ENCODE data around the gene GPR55.
A peak's percentile ranks its signal among the peaks of the same experiment; 100 is the strongest.

The GPR55 gene

DNA sequence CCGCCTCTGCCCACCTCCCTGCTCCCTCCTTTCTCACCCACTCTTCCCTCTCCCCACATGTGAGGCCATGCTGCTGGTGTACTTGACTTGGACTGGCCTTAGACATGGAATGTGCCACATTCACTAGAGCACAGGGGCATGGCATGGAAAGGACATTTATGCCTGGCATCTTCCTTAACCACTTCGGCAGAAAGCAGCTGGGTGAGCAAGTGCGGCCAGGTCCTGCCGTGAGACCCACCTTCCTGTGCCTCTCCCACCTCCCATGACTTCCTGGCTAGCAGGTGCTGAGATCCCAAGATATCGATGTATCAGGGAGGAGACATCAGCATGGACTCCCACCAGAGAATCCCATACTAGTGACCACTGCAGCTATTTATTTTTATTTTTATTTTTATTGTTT is 13.0 kb downstream of the GPR55 start:
- TF ChIP-seq, protein P1, sequence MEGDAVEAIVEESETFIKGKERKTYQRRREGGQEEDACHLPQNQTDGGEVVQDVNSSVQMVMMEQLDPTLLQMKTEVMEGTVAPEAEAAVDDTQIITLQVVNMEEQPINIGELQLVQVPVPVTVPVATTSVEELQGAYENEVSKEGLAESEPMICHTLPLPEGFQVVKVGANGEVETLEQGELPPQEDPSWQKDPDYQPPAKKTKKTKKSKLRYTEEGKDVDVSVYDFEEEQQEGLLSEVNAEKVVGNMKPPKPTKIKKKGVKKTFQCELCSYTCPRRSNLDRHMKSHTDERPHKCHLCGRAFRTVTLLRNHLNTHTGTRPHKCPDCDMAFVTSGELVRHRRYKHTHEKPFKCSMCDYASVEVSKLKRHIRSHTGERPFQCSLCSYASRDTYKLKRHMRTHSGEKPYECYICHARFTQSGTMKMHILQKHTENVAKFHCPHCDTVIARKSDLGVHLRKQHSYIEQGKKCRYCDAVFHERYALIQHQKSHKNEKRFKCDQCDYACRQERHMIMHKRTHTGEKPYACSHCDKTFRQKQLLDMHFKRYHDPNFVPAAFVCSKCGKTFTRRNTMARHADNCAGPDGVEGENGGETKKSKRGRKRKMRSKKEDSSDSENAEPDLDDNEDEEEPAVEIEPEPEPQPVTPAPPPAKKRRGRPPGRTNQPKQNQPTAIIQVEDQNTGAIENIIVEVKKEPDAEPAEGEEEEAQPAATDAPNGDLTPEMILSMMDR (IDR thresholded peaks at IDR 0.05; ENCODE audit: control insufficient read depth, insufficient read depth, low read depth, low read length, missing control alignments) = no peak
- DNase-seq (ENCODE audit: low read depth) = no peak
- H3K4me3 ChIP-seq (ENCODE audit: control insufficient read depth, low read depth, low read length) = no peak overlapping the region

DNA sequence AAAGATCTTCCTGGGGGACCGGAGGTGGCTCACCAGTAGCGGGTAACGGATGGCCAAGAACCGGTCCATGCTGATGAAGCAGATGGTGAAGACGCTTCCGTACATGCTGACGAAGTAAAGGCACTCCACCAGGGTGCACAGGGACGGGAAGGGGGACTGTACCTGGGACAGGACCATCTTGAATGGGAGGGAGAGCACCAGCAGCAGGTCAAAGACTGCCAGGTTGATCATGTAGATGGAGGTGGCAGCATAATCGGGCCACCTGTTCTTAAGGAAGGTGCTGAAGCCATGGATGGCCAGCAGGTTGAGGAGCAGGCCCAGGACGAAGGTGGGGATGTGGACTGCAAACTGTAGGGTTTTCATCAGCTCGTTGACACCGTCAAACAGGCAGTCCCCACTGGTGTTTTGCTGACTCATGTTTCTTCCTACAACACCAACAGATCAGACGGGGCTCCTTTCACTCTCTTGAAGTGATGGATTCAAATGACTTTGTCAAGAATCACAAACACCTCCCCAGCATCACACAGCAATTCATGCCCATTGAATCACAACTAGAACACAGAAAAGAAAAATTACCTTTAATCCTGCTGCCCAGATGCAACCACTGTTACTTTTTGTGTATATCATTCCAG is 14.4 kb downstream of the GPR55 start:
- no peak for DNase-seq (ENCODE audit: low read depth)
- H3K4me3 ChIP-seq (ENCODE audit: control insufficient read depth, low read depth, low read length) = no peak overlapping the region
- TF ChIP-seq, protein P1 (IDR thresholded peaks at IDR 0.05; ENCODE audit: control insufficient read depth, insufficient read depth, low read depth, low read length, missing control alignments) = no peak

DNA sequence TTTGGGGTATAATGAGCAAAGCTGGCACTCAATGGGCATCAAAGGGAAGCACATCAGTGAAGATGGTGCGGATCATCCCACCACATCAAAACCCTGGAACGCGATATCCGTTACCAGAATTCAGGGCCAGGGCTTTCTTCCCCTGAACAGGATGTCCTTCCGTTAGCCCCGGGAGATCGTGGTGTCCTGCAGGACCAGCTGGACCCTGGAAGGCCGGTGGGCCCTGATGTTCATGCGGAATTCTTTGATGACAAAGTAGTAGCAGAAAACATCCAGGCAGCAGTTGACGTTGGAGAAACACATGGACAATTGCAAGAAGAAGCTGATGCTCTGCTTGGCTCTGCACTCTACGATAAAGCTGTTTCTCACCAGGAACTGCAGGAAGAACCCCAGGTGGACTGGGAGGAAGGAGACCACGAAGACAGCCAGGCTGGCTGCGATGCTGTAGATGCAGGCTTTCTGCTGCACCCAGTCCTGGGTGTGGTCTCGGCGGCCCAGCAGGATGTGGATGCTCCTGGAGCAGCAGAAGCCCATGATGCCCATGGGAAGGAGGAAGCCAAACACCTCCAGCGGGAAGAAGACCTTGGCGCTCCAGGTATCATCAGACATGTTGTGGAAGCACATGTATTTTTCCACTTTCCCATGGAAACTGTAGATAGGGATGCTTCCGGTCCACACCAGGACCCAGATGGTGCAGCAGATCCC is 15.0 kb downstream of the GPR55 start:
- TF ChIP-seq, protein P1 (IDR thresholded peaks at IDR 0.05; ENCODE audit: control insufficient read depth, insufficient read depth, low read depth, low read length, missing control alignments) = no peak
- no peak overlapping the region for H3K4me3 ChIP-seq (ENCODE audit: control insufficient read depth, low read depth, low read length)
- DNase-seq (ENCODE audit: low read depth) = no peak

DNA sequence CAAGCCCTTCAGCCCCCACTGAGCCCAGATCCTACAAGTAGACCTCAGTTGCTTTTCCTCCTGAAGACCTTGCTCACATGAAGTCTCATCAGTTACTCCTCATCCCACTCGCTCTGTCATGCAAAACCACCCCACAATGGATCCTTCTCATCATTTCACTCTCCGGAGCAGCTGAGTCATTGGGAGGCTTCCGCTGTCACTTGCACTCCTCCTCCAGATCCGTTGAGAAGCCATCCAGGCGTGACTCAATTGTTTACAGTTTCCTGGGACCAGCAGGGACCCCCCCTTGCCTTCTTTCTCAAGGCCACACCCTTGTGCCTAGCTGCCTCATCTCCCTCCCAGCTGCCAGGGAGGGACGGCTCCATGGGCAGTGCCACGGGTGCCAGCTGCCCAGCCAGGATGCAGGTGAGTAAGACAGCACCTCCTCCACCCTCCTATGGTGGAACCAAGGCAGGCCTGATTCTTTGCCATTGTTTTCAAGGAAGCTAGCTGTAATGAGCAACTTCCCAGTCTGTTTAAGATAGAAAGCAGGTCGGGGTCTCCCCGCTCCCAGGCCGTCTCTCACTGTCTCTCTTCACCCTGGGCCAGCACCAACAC is 16.3 kb downstream of the GPR55 start:
- TF ChIP-seq, protein P1 (IDR thresholded peaks at IDR 0.05; ENCODE audit: control insufficient read depth, insufficient read depth, low read depth, low read length, missing control alignments) = no peak
- peak; percentile 33 for DNase-seq (ENCODE audit: low read depth)
- no peak overlapping the region for H3K4me3 ChIP-seq (ENCODE audit: control insufficient read depth, low read depth, low read length)

DNA sequence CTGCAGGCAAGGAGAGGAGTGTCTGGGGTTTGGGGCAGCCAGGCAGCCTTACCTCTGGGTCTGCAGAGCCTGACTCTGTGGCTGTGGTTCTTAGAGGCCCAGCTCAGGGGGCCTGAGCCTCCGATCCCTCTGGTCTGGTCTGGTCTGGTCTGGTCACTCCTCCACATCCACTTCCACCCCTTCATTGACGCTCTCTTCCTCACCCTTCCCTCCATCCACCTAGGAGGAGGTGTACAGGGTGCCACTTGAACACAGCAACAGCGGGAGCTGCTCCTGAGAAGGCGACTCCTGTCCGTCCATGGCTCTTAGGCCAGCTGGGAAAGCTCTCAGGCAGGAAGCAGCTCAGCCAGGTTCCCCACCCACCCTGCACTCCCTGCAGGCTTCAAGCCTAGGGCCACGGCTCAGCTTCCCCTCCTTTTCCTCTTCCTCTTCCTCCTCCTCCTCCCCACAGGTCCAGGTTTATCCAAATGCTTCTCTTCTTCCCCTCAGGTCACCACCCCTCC is 16.9 kb downstream of the GPR55 start:
- TF ChIP-seq, protein P1 (IDR thresholded peaks at IDR 0.05; ENCODE audit: control insufficient read depth, insufficient read depth, low read depth, low read length, missing control alignments) = no peak
- DNase-seq (ENCODE audit: low read depth) = no peak
- H3K4me3 ChIP-seq (ENCODE audit: control insufficient read depth, low read depth, low read length) = no peak overlapping the region

DNA sequence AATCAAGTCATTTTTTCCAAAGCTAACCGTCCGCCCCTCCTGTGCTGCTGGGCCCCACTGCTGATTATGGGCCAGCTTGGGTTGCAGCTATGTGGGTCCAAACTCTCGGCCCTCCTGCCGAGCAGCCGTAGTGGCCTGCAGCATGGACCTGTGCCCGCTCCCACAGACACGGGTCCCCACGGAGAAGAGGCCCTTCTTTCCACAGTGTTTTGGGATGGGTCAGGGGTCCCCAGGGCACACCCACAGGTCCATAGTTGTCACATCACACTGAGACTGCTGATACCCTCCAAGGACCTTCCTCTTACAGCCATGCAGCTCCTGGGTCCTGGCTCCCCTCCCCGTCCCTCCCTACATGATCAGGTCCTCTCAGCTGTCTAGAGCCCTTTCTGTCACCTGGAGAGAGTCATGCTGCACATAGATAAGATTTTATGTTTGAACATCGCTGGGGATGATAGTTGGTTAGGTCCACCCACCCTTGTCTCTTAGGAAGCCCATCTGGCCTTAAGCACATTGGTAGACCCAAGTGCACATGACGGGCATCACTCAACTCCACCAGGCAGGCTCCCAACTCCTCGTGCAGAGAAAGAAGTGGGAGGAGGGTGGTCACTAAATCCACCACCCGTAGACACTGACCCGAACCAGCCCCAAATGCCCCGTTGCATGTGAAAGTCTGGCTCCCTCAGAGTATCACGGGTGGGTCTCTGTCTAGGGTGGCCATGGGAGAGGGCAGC is 17.5 kb downstream of the GPR55 start:
- DNase-seq (ENCODE audit: low read depth) = no peak
- no peak overlapping the region for H3K4me3 ChIP-seq (ENCODE audit: control insufficient read depth, low read depth, low read length)
- TF ChIP-seq, protein P1 (IDR thresholded peaks at IDR 0.05; ENCODE audit: control insufficient read depth, insufficient read depth, low read depth, low read length, missing control alignments) = no peak
